GM19468 (cell line): Measurements from ENCODE around the gene CCDC192.
A peak's percentile ranks its signal among the peaks of the same experiment; 100 is the strongest.

Experiments
- ATAC-seq: cut with Tn5 transposase; IDR thresholded peaks from one replicate; pipeline ENCODE4 v1.9.1; 2021; ENCODE audit warnings: mild to moderate bottlenecking, moderate library complexity, moderate number of reproducible peaks; ENCODE audit not compliant: unreplicated experiment; ENCODE audit errors: extremely low read depth

The CCDC192 gene

GRCh38 chr5:127870914-127871313, 167.7 kb downstream of the CCDC192 start:
- ATAC-seq = peak; percentile 45

- ATAC-seq = no peak
Measured at GRCh38 chr5:127871503-127872153, 168.4 kb downstream of the CCDC192 start.

GRCh38 chr5:127872494-127872893, 169.3 kb downstream of the CCDC192 start:
- ATAC-seq = no peak

- peak; percentile 89 for ATAC-seq
Measured at GRCh38 chr5:127875235-127876021, 172.2 kb downstream of the CCDC192 start.

GRCh38 chr5:127876384-127876783, 173.2 kb downstream of the CCDC192 start:
- ATAC-seq = no peak

GRCh38 chr5:127878174-127878750, 175.1 kb downstream of the CCDC192 start:
- no peak for ATAC-seq

GRCh38 chr5:127884416-127884815, 181.2 kb downstream of the CCDC192 start:
- no peak for ATAC-seq

- ATAC-seq = no peak
Measured at GRCh38 chr5:127885176-127885575, 182.0 kb downstream of the CCDC192 start.

GRCh38 chr5:127886081-127886480, 182.9 kb downstream of the CCDC192 start:
- no peak for ATAC-seq

GRCh38 chr5:127887282-127887681, 184.1 kb downstream of the CCDC192 start:
- no peak for ATAC-seq

GRCh38 chr5:127891942-127892341, 188.8 kb downstream of the CCDC192 start:
- no peak for ATAC-seq

GRCh38 chr5:127892467-127893207, 189.4 kb downstream of the CCDC192 start:
- no peak for ATAC-seq

GRCh38 chr5:127893232-127893631, 190.0 kb downstream of the CCDC192 start:
- ATAC-seq = no peak

GRCh38 chr5:127894461-127894860, 191.3 kb downstream of the CCDC192 start:
- ATAC-seq = no peak

GRCh38 chr5:127898551-127899213, 195.5 kb downstream of the CCDC192 start:
- no peak for ATAC-seq

GRCh38 chr5:127899214-127899610, 196.0 kb downstream of the CCDC192 start:
- ATAC-seq = no peak

- ATAC-seq = peak; percentile 31
Measured at GRCh38 chr5:127906562-127907204, 203.5 kb downstream of the CCDC192 start.

- ATAC-seq = no peak
Measured at GRCh38 chr5:127907907-127908306, 204.7 kb downstream of the CCDC192 start.

GRCh38 chr5:127909066-127909465, 205.9 kb downstream of the CCDC192 start:
- ATAC-seq = peak; percentile 45

GRCh38 chr5:127909821-127910220, 206.6 kb downstream of the CCDC192 start:
- no peak for ATAC-seq
